ENCODE measurements around the gene MFSD2B.
"Not testable (repeated sequence)": the region's sequence is repeated elsewhere in the genome, so short reads cannot be mapped to it uniquely, and the experiment has no call there.

MFSD2B gene

DNA sequence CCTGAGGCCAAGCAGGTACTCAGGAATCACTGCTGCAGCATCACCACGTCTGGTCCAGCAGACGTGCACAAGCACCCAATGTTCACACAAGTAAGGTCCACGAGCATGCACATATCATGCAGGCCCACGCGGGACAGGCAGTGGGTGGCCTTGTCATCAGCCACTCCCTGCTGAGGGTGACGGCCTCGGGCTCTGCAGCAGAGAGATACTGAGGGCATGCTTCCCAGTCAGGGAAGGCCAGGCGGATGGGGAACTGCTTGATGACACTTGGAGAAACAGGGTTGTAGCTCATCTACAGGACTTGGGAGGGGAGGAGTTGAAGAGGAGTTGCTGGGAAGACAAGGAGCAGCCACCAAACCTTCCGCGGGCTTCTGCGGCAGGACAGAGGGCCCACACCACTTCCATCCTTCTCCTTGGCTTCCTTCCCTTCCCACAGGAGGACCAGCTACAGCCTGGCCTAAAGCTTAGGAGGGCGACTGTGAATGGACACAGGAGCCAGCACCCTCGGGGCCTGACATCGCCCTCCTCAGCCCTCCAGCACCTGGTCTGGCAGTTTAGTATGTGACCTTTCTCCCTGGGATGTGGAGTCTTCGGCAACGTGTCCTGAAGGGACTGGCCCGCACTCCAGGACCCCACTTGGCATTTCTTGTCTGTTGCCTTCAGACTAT lies 15.2 kb downstream of the MFSD2B start:
- DNase-seq (ENCODE audit: low read depth in 2 of 2): no peak
- TF ChIP-seq, protein P1, sequence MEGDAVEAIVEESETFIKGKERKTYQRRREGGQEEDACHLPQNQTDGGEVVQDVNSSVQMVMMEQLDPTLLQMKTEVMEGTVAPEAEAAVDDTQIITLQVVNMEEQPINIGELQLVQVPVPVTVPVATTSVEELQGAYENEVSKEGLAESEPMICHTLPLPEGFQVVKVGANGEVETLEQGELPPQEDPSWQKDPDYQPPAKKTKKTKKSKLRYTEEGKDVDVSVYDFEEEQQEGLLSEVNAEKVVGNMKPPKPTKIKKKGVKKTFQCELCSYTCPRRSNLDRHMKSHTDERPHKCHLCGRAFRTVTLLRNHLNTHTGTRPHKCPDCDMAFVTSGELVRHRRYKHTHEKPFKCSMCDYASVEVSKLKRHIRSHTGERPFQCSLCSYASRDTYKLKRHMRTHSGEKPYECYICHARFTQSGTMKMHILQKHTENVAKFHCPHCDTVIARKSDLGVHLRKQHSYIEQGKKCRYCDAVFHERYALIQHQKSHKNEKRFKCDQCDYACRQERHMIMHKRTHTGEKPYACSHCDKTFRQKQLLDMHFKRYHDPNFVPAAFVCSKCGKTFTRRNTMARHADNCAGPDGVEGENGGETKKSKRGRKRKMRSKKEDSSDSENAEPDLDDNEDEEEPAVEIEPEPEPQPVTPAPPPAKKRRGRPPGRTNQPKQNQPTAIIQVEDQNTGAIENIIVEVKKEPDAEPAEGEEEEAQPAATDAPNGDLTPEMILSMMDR (IDR thresholded peaks at IDR 0.05; ENCODE audit: low read depth, low read length): no peak
- H3K4me3 ChIP-seq (replicated peaks in 1 of 2; ENCODE audit: low read depth in 2 of 2, low read length in 2 of 2): no peak overlapping the region

DNA sequence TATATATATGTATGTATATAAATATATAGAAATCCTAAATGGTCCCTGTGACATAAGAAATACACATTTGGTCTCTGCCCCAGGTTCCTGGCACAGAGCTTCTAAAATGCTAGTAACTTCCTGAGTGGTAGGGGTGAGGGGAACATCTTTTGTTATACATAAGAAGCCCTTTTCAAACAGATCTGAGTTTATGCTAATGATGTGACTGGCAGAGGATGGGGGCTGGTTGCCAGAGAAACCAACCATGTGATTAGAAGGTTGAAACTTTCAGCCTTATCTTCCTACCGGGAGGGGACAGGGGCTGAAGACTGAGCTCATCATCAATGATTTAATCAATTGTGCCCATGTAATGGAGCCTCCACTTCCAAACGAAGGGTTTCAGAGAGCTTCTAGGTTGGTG lies 16.3 kb downstream of the MFSD2B start:
- TF ChIP-seq, protein P1 (IDR thresholded peaks at IDR 0.05; ENCODE audit: low read depth, low read length): no peak
- DNase-seq (ENCODE audit: low read depth in 2 of 2): no peak

DNA sequence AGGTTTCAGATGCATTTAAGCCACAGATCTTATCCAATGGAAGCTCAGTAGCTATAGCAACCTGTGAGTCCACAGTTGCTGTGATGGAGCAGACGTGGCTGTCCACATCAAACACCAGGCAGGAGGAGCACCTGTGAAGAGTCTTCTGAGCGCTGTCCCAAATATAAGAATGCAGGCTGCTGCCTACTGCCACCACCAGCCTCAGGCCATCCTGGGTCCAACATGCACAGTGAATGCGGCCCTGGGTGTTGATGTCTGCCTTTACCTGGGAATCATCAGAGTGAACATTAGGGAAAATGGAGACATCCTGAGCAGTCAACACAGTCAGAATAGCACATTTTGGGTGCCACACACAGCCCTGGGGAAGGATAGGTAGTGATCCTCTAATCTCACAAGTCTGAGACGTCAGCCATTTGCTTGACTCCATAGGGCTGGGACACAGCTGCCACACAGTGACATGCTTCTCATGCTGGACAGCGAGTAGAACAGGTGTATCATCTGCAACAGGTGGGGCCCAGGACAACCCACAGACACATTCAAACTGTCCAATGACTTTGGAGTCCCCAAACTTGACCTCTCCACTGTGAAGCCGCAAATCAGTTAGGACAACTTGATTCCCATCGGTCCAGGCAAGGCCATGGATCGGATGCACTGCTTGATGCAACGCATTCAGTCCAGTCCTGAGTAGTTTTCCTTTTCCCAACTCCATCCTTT lies 29.1 kb downstream of the MFSD2B start:
- TF ChIP-seq, protein P1 (IDR thresholded peaks at IDR 0.05; ENCODE audit: low read depth, low read length): no peak
- DNase-seq (ENCODE audit: low read depth in 2 of 2): no peak
- no peak overlapping the region for H3K4me3 ChIP-seq (replicated peaks in 1 of 2; ENCODE audit: low read depth in 2 of 2, low read length in 2 of 2)

More for the DNA sequence above, 16.3 kb downstream of the MFSD2B start:
- no peak overlapping the region for H3K4me3 ChIP-seq (replicated peaks in 1 of 2; ENCODE audit: low read depth in 2 of 2, low read length in 2 of 2)

DNA sequence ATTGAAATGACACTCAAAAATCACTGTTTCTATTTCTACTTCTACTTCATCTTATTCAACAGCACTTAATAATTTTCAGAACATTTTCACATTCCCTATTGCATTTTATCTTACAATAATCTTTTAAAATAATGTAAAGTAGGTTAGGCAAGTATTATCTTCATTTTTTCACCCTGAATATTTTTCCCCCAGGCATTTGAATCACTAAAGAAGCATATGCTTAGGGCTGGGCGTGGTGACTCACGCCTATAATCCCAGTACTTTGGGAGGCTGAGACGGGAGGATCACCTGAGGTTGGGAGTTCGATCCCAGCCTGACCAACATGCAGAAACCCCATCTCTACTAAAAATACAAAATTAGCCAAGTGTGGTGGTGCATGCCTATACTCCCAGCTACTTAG lies 30.6 kb downstream of the MFSD2B start:
- no peak for DNase-seq (ENCODE audit: low read depth in 2 of 2)
- TF ChIP-seq, protein P1 (IDR thresholded peaks at IDR 0.05; ENCODE audit: low read depth, low read length): no peak
- H3K4me3 ChIP-seq (replicated peaks in 1 of 2; ENCODE audit: low read depth in 2 of 2, low read length in 2 of 2): no peak overlapping the region

DNA sequence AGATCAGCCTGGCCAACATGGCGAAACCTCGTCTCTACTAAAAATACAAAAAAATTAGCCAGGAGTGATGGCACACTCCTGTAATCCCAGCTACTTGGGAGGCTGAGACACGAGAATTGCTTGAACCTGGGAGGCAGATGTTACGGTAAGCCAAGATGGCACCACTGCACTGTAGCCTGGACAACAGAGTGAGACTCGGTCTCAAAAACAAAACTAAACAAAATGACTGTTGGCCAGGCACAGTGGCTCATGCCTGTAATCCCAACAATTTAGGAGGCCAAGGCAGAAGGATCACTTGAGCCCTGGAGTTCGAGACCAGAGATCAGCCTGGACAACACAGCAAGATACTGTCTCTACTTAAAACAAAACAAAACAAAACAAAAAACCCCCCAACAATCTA lies 33.2 kb downstream of the MFSD2B start:
- not testable (repeated sequence) for DNase-seq (ENCODE audit: low read depth in 2 of 2); H3K4me3 ChIP-seq (replicated peaks in 1 of 2; ENCODE audit: low read depth in 2 of 2, low read length in 2 of 2)

DNA sequence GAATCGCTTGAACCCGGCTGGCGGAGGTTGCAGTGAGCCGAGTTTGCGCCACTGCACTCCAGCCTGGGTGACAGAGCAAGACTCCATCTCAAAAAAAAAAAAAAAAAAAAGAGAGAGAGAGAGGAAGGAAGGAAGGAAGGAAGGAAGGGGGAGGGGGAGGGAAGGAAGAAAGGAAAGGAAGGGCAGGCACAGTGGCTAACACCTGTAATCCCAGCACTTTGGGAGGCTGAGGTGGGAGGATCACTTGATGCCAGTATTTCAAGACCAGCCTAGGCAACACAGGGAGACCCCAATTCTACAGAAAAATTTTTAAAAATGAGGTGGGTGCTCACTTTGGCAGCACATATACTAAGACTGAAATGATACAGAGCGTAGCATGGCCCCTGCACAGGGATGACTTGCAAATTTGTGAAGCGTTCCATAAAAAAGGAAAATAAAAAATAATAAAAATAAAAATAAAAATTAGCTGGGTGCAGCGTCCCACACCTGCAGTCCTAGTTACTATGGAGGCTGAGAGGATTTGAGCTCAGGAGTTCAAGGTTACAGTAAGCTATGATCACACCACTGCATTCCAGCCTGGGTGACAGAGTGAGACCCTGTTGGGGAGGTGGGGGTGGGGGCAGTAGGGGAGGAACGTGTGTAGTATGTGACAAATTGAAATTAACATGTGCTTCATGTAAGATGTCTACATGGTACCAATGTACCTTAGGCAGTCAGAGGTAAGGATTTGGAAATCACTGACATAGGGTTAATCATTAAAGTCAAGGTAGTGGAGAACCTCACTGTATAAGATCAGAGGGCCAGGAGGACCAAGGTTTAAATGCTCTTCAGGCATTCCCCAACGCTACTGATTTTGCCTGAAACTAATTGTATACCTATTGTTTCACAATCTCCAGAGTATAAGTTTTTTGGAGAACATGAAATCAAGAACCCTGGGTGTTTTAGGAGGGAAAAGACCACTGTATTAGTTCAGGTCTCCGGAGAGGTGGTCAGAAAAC lies 35.9 kb downstream of the MFSD2B start:
- TF ChIP-seq, protein P1 (IDR thresholded peaks at IDR 0.05; ENCODE audit: low read depth, low read length): no peak
- DNase-seq (ENCODE audit: low read depth in 2 of 2): no peak
- peak overlapping the region in 1 of 2 donors; percentile 65 for H3K4me3 ChIP-seq (replicated peaks in 1 of 2; ENCODE audit: low read depth in 2 of 2, low read length in 2 of 2)

DNA sequence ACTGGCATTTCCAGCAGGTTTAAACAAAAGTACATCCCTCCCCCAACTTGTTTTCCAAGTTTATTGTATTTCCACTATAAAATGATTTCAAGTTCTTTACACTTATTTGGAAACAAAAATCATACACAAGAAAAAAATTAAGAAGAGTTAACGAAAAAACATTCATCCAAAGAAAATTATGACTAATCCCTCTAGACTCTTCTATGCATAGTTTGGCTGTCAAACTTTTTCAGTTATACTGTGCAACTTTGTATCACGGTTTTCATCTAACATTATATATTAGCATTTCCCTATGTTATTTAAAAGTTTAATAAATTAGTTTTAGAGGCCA lies 36.7 kb downstream of the MFSD2B start:
- DNase-seq (ENCODE audit: low read depth in 2 of 2): no peak
- TF ChIP-seq, protein P1 (IDR thresholded peaks at IDR 0.05; ENCODE audit: low read depth, low read length): no peak

More for the DNA sequence above, 36.7 kb downstream of the MFSD2B start:
- peak overlapping the region; percentile 65 to 84 for H3K4me3 ChIP-seq (replicated peaks in 1 of 2; ENCODE audit: low read depth in 2 of 2, low read length in 2 of 2)

Measured in cardiac fibroblast (primary cell).